Activated gamma-delta T cell treated with anti-CD3 and anti-CD28 coated beads, Interleukin-2, amount 50 U/mL, for 16 hours (primary cell): ENCODE results near the gene DNM3.

Source experiments
- DNase-seq: peaks from one replicate; pipeline ENCODE4 v3.0.0-alpha.2; 2020; ENCODE audit warnings: low read depth

The DNM3 gene

DNA sequence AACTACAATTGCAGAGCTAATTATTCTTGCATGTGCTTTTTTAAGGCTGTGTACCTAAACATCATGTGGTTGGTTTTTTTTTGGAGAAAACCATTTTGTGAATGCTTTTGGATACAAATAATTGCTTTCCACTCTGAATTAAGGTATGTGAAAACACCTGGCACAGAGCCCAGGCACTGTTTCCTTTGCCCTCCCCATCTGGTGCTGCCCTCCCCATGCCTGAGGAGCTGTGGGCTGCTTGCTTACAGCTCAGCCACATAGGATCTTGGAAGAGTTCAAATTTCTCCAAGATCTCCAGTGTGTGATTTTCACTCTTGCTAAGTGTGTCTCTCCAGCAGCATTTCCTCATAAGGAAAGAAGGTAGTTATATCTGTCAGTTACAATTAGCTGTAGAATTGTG is 27.8 kb downstream of the DNM3 start:
- DNase-seq, result no peak

DNA sequence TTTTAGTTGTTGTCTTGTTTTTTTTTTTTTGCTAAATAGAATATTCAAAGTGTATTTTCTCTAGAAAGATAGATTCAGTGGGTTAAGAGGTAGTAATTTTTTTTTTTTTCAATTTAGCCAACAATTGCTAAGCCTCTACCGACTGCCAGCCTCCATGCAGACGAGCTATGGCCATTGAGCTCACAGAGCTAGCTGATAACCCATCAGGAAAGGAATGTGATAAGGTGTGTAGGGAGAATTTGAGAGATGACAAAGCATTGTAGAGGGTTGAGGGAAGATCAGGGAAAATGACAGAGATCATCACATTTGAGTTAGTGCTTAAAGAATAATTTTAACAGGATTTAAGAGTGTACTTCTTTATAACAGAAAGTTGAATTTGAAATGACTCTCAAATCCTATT is 30.6 kb downstream of the DNM3 start:
- no peak for DNase-seq

GRCh38 chr1:171872430-171872829 is 31.1 kb downstream of the DNM3 start:
- DNase-seq, result no peak

DNA sequence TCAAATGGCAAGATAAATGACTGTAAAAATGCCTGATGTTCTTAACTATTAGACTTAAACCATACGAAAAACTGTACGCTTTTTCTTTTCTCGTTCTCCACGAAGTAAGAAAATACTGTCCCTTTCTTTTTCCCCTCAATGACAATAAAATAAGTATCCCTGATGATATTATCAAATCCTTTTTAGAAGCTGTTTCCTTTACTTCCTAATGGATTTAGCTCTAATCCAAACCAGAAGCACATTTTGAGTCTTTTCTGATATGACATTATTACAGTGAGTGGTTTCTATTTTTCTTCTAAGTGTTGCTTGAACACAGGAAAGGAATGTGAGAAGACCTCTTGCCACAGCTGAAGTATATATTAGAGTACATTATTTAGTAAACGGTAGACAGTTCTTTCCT is 32.4 kb downstream of the DNM3 start:
- DNase-seq, result no peak

DNA sequence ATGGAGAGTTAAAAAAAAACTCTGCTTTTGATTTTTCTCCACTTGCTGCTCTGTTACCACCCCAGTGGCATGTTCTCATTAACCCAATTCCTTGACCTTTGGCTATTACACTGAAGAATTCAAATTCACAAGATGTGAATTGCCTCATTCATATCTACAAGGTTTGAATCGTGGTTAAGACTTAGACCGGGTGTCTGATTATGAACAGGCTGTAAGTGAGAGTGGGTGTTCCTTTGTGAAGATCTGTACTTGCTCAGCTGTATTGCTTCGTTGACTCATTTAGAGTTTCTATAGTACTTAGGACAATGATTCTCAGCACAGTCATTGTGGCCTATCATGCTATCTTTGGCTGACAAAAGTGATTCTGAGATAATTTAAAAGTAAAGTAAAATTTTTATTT is 36.4 kb downstream of the DNM3 start:
- DNase-seq, result no peak

DNA sequence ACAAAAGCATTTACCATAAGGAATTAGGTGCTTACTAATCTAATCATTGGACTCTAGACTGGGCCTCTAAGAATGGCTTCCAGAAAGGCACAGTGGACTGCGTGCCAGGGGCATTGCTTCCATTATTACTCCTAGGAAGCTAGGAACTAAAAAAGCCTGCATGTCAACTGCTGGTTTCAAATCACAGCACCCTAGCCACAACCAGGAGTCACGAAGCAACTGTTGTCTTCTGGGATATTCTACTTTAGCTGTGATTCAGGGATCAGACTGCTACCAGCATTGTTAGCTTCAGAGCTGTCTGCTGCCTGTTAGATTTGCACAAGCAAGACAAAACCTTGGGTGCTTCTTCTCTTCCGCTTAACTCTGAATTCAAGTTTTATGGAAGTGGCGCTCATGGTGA is 38.3 kb downstream of the DNM3 start:
- DNase-seq, result no peak

GRCh38 chr1:171881442-171881841 is 40.1 kb downstream of the DNM3 start:
- no peak for DNase-seq

- no peak for DNase-seq
These were observed 42.6 kb downstream of the DNM3 start for GRCh38 chr1:171883849-171884248.

DNA sequence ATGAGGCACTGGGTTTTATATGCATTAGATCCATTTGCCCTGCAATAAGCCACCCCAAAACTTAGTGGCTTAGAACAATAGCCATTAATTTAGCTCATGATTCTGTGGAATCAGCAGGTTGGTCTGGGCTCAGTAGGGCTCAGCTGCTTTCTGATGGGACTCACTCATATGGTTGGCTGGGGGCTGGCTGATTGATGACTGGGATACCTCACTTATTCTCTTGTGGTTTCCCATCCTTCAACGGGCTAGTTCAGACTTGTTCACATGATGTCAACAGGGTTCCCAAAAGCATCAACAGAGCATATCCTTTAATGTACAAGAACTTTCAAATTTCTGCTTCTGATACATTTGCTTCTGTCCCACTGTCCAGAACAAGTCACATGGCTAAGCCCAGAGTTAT is 43.2 kb downstream of the DNM3 start:
- DNase-seq, result no peak

- no peak for DNase-seq
These were observed 48.8 kb downstream of the DNM3 start for GRCh38 chr1:171890131-171890530.

- no peak for DNase-seq
These were observed 55.8 kb downstream of the DNM3 start for GRCh38 chr1:171896936-171897703.

GRCh38 chr1:171898941-171899340 is 57.6 kb downstream of the DNM3 start:
- DNase-seq, result no peak

- no peak for DNase-seq
These were observed 58.5 kb downstream of the DNM3 start for GRCh38 chr1:171899838-171900237.

GRCh38 chr1:171901245-171901644 is 59.9 kb downstream of the DNM3 start:
- no peak for DNase-seq

GRCh38 chr1:171902527-171902926 is 61.2 kb downstream of the DNM3 start:
- no peak for DNase-seq

- DNase-seq, result no peak
These were observed 63.6 kb downstream of the DNM3 start for GRCh38 chr1:171904778-171905450.

GRCh38 chr1:171909711-171910110 is 68.4 kb downstream of the DNM3 start:
- DNase-seq, result no peak

DNA sequence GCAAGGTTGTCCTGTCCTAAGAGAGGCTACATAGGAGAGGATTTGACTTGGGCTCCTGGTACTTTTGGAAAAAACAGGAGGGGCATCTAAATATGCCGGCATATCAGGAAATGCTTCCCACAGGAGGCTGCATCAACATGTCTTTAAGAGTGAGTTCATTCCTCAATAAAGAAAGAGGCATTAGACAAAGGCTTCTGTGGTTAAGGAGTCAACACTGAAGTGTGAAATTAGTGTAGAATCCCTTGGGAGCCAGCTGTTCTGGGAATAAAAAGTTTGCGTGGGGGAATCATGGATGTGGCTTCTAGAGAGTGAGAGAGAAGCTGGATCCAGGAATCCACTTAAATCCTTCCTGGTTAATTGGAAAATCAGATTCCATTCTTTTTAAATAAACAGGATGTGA is 69.5 kb downstream of the DNM3 start:
- DNase-seq, result no peak

GRCh38 chr1:171911506-171911905 is 70.2 kb downstream of the DNM3 start:
- no peak for DNase-seq

- no peak for DNase-seq
These were observed 71.3 kb downstream of the DNM3 start for GRCh38 chr1:171912509-171913175.

DNA sequence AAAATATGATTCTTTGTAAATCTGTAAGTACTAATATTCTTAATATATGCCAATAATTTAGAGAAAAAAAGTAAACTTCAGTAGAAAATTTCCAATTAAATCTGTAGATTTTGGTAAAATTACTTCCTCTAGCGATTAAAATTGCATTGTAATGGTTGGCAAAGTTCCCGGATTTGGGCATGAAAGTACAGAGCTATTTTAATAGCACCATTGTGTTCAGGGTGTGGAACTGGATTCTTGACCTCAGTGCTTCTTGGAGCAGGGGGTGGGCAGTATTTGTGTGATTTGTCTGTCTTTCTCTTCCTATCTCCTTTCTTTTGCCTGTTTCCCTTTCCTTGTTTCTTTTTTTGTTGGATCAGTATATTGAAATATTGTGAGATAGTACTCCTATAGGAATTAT is 72.1 kb downstream of the DNM3 start:
- DNase-seq, result no peak

DNA sequence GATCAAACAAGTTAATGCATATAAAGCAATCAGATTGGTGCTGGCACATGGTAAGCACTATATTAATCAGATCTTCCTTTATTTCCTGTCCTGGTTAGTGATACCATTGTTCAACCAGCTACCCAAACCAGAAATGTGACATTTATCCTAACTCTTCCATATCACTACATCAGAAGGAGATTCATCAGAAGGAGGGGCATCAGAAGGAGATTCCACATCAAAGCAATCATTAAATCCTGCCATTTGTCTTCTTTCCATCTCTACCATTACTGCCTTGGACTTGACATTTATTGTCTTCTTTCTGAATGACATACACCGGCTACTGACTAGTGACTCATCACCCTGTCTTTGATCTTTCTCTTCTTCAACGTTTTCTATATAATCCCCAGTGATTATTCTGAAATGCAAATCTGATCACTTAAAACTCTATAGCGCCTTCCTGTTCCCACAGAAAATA is 75.0 kb downstream of the DNM3 start:
- DNase-seq, result no peak

GRCh38 chr1:171917331-171917730 is 76.0 kb downstream of the DNM3 start:
- no peak for DNase-seq
